NCI-H128 (cell line): ENCODE measurements around the gene ANO5.

Experiments
- DNase-seq: peaks from one replicate; lab custom pipeline; 2025; ENCODE audit not compliant: unreplicated experiment; lab: John Stamatoyannopoulos, UW

ANO5 gene

GRCh38 chr11:22192642-22193347 is at the start of gene ANO5:
Gene ANO5, plus strand, starts transcription at chr11:22193085. Its CDS starts 408 bp downstream, at chr11:22193493.
- DNase-seq, result peak; percentile 11

- DNase-seq, result no peak
These were observed 41.2 kb upstream of the ANO5 start for GRCh38 chr11:22151649-22152197.

DNA sequence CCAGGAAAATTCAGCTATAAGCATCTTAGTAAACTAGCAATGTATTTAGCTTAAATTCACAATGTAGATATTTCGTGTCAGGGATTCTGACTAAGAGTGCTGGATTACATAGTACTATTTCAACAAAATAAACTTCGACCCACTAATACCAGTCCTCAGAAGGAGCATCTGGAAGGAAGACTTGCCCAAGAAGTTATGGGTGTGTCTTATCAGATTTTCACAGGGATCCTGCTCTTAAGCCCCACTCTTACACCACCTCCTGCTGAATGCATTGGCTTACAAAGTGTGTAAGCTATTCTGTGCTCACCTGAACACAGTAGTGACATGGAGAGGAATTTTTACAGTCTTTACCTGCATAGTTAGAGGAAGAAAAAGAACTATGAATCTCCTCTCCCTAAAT is 35.4 kb upstream of the ANO5 start:
- DNase-seq, result no peak

DNA sequence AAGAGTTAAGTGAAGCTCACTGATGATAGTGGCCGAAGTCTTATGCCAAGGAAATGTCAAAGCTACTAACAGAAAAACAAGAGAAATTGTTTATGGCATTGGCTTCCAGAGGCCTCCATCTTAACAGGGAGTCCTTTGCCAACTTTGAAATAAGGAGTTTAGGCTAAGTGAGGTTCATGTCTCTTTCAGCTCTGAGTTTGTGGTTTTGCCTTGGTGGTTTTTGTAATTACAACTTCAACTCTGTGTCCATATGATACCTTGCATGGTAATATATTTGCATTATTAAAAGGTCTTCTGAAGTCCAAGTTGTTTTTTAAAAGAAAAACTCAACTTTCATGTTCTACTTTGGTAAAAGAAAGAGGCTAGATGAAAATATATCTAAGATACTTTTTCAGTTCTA is 31.4 kb upstream of the ANO5 start:
- no peak for DNase-seq

DNA sequence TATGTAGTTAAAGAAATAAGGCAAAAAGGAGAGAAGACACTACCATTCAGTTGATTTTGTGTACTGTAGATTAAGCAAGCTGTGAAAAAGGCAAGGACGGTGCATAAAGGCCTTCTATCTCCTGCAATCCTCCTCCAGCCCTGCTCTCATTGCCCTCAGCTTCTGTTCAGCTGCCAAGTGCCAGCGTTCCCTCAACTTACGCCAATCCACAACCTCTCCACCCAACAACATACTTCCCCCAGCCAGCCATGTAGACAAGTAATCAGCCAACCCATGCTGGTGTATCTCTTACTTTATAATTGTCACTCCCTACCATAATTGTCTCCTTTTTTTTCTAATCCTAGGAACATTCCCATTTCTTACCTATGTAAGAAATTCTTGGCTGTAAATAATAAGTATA is 30.1 kb upstream of the ANO5 start:
- DNase-seq, result no peak

GRCh38 chr11:22163394-22163797 is 29.5 kb upstream of the ANO5 start:
- DNase-seq, result no peak

- DNase-seq, result no peak
These were observed 27.8 kb upstream of the ANO5 start for GRCh38 chr11:22165087-22165486.

- DNase-seq, result no peak
These were observed 26.9 kb upstream of the ANO5 start for GRCh38 chr11:22165759-22166513.

DNA sequence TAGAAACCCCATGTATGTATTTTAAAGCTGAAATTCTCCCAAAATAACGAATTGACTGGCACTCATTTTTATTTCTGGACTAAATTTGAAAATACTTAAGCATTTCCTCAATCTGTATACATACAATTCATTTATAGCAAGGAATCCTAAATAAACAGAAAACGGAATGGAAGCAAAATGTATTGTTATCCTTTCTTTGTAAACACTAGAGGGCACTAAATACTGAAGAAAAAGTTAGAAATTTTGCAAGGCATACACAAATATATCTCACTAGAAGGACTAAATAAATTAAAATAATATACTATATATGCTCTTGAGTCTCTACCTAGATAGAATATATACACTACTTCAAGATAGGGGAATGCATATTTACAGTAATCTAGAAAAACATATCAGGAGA is 23.1 kb upstream of the ANO5 start:
- DNase-seq, result no peak

DNA sequence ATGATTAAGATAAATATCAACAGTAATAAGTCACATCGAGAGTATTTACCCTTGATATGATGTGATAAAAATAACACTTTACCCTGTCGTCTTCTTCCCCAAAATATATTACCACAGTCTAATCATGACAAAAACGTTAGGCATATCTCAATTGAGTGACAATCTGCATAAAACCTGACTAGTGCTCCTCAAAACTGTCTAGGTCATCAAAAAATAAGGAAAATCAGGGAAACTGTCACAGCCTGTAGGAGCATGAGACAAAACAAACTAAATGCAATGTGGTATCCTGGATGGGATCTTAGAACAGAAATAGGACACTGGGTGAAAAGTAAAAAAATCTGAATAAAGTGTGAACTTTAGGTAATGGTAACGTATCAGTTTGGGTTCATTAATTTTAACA is 19.4 kb upstream of the ANO5 start:
- DNase-seq, result no peak

DNA sequence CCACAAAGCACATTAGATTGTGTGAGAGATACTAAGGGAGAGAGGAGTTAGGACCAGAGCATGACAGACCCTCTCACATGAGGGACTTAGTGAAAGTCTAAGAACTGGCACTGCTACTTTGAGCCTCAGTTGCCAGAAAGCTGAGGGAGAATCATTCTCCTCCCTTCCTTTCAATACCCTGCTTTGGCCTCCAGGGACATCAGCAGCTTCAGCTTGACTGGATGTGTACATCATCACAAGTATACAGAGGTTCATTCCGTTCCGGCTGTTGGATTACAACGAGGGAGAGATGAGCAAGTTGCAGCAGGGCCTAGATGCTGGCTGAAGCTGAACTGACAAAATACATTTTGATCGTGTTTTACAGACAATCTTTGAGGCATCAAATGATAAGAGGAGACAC is 15.7 kb upstream of the ANO5 start:
- DNase-seq, result no peak

DNA sequence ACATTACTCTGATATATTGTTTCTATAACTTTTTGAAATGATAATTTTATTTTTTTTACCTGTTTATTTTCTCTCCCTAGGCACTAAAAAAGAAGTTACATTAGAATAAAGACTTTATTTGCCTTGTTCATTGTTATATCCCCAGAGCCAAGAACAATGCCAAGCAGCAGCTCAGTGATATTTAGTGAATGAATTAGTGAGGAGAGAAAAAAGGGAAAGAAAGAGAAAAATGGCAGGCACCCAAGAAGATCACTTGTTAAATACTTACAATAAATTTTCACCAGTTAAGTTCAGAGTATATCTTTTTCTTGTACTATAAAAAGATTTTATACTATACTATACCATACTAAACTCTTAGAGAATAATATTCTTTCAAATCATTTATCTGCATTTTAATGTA is 13.3 kb upstream of the ANO5 start:
- DNase-seq, result no peak

DNA sequence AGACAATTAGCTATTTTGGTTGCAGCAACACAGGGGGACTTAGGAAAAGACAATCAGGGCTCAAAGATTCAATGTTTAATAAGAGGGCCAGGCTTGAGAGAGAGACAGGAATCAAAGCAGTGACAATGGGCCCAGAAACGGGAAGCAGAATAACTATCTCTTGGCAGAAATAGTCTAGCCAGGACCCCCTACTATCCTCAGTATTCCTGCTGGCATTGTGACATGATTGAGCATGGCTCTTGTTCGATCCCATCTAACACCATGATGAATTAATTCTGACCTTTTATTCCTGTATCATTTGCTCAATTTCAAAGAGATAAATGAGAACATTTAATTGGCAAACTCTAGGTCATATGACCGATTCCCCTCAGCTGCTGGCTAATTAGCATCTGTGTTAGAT is 12.8 kb upstream of the ANO5 start:
- no peak for DNase-seq

- DNase-seq, result no peak
These were observed 3.2 kb upstream of the ANO5 start for GRCh38 chr11:22189660-22190059.

- DNase-seq, result no peak
These were observed 1.9 kb upstream of the ANO5 start for GRCh38 chr11:22190827-22191463.

DNA sequence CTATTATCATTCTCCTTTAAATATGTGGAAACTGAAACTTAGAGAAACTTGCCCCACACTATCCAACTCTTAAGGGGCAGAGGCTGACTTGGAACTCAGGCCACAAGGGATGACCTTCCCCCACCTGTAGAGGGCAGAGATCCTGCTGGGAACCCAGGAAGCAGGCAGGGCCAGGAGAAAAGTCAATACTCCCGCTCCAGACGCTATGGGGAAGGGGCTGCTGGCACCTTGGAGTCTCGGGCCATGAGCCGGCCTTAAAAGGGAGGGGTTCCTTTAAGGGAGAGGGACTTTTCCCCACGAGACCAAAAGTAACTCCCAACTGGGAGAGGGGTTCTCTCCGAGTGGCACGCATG is 620 bp upstream of the ANO5 start:
- DNase-seq, result no peak

DNA sequence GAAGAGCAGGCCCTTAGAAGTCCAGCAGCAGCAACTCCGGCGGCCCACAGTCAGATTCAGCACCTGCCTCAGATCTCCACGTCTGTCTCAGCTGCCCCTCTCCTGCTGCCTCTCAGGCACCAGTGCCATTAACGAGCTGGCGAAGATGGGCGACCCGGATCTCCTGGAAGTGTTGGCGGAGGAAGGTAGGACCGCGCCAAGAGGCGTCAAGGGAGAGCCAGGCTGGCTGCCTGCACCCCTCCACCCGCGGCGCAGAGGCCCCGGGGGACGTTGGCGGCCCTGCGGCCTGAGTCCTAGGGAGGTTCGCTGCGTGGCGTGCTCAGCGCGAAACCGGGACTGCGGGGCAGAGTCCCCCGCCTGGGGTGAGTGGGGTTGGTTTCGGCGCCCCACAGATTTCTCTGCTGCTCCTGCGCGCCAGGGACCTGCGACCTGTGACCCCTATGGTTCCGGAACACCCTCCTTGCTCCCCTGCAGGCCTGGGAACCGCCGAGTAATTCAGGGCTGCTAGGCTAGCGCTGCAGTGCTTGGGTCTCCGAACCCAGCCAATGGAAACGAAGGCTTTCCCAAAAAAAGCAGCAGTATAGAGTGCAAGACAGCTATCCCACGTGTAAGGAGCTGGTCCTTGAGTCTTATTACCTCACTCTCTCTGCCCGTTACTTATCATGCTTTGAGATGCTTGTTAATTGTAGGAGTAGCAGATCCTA is 615 bp downstream of the ANO5 start:
- DNase-seq, result peak; percentile 26

DNA sequence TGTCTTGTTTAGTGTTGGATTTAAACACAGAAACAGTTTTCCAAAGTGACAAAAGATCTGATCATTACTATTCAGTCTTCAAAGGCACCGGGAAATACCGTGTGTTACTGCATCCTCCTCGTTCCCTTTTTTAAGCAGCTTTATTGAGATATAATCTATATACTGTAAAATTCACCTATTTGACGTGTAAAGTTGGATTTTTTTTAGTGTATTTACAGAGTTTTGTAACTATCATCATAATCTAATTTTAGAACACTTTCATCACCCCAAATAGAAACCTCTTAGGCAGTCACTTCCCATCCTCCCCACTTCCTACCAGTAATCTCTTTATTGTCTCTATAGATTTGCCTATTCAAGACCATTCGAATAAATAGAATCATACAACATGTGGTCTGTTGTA is 1.4 kb downstream of the ANO5 start:
- DNase-seq, result no peak

DNA sequence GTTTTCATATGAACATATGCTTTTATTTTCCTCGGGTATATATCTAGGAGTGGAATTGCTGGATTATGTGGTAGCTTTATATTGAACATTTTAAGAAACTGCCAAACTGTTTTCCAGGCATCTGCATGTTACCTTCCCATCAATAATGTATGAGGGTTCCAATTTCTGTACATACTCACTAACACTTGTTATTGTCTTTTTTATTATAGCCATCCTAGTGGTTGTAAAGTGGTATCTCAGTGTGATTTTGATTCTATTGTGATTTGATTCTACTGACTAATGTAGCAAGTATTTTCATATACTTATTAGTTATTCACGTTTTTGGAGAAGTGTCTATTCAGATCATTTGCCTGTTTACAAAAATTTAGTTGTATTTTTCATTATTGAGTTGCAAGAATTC is 2.0 kb downstream of the ANO5 start:
- no peak for DNase-seq

DNA sequence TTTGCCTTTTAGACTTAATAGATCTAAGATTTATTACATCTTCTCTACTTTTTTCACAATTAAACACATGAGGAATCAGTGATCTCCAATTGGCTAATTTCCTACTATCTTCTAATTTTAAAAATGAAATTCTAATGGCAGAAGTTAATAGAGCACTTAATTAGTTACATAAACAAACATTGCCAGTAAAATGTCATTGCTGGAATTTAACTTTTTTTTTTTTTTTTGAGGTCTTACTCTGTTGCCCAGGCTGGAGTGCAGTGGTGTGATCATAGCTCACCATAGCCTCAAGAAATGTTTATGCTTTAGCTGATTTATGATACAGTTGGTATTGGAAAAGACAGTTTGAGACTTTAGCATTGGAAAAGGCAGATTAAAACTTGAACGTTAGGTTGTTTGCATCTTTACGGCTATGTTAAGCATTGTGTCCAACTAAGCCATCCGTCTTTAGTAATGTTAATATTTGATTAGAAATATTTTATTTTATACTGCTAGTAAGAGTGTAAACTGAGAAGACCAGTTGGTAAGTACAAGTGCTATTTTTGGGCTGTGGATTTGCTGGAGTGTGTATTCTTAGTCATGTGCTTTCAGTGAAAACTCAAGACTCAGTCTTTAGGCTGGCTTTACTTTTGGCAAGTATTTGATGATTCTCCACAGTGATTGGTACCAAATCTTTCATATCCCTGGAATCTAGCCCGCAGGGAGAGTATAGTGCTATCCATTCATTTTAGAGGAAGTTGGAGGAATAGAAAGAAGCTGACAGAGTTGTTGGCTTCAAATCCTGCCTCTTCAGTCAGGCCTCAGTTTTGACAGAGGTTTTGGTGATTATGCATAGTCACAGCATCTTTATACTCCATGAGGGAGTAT is 4.5 kb downstream of the ANO5 start:
- no peak for DNase-seq
